Measurements from ENCODE around the gene CBLB.
"Not testable (repeated sequence)": the region's sequence is repeated elsewhere in the genome, so short reads cannot be mapped to it uniquely, and the experiment has no call there.

CBLB gene

DNA sequence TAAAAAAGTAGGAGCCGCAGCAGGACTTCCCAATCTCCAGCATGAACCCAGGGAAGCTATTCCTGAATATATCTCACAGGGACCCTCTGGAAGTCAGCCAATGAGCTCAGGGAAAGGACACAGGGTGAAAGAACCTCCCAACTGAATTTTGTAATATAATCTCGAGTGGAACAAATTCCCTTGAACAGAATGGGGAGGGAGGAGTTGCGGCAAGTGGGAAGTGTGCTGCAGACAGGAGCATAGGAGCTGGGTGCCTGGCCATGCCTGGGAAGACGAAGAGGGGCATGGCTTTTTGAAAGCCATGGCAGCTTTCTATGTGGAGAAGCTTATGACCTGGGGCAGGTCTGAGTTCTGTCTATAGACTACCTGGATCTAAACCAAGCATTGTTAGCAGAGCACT, 98.4 kb downstream of the CBLB start:
- Histone ChIP-seq H3K4me3 (ENCODE audit: low read depth, low read length) (no peak overlapping the region), H3K9me3 (ENCODE audit: control insufficient read depth, insufficient read depth, low read length) (no peaks in the 10 kb centered on the region), H3K27ac (ENCODE audit: low read depth, low read length) (no peak overlapping the region), H3K9ac (ENCODE audit: low read depth, low read length) (no peak overlapping the region), H3K4me1 (ENCODE audit: control insufficient read depth, insufficient read depth, low read length) (0 out of 2 replicates have a peak, but pooled peaks cover 7% of the 10 kb centered on the region), H3K27me3 (ENCODE audit: control insufficient read depth, insufficient read depth, low read length) (no peaks in the 10 kb centered on the region), H3K36me3 (ENCODE audit: control insufficient read depth, insufficient read depth, low read length) (no peaks in the 10 kb centered on the region)

DNA sequence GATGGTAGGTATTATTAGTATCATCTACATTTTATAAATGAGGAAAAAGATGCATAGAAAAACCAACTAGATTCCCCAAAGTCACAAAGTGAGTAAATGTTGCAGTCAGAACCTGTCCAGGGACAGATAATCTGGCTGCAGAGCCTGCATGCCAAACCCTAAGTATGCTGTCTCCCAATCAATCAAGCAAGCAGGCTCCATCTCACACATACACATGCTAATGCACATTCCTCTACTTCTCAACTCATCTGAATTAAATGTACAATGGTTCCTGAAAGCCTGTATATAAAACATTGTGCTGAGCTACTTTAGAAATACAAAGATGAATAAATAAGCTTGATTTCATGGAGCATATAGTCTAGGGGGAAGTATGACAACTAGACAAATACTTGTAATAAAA, 101.0 kb downstream of the CBLB start:
- Histone ChIP-seq H3K9me3 (ENCODE audit: control insufficient read depth, insufficient read depth, low read length) (peaks cover 7% of the 10 kb centered on the region), H3K27me3 (ENCODE audit: control insufficient read depth, insufficient read depth, low read length) (no peaks in the 10 kb centered on the region)

DNA sequence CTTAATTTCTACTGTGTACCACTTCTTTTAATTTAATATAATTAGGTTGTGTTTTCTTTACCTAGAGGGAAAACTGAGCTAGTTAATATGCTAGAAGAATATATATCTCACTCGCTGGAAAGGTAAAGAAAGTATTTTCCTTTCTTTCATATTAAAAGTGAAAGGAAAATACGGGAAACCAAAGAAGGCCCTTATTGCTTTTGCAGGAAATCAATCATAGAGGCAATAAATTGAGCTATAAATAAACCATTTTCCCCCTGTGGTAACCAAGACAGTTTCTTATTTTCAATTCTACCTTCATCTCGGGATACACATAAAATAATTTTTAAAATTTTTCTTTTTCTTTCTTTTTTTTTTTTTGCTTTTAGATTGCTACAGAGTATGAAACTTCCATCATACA, 101.6 kb downstream of the CBLB start:
- H3K9me3 ChIP-seq (ENCODE audit: control insufficient read depth, insufficient read depth, low read length), result peaks cover 13% of the 10 kb centered on the region
- no peaks in the 10 kb centered on the region for H3K27me3 ChIP-seq (ENCODE audit: control insufficient read depth, insufficient read depth, low read length)
- H3K4me1 ChIP-seq (ENCODE audit: control insufficient read depth, insufficient read depth, low read length), result 0 out of 2 replicates have a peak, but pooled peaks cover 7% of the 10 kb centered on the region
- H3K4me3 ChIP-seq (ENCODE audit: low read depth, low read length), result no peak overlapping the region
- H3K9ac ChIP-seq (ENCODE audit: low read depth, low read length), result no peak overlapping the region
- H3K27ac ChIP-seq (ENCODE audit: low read depth, low read length), result no peak overlapping the region
- no peaks in the 10 kb centered on the region; the same call in 1 of the 2 replicates for H3K36me3 ChIP-seq (ENCODE audit: control insufficient read depth, insufficient read depth, low read length)

More for the DNA sequence above, 101.0 kb downstream of the CBLB start:
- no peak overlapping the region for H3K4me3 ChIP-seq (ENCODE audit: low read depth, low read length)
- no peaks in the 10 kb centered on the region; the same call in 1 of the 2 replicates for H3K36me3 ChIP-seq (ENCODE audit: control insufficient read depth, insufficient read depth, low read length)
- H3K9ac ChIP-seq (ENCODE audit: low read depth, low read length), result no peak overlapping the region
- H3K27ac ChIP-seq (ENCODE audit: low read depth, low read length), result no peak overlapping the region
- 0 out of 2 replicates have a peak, but pooled peaks cover 7% of the 10 kb centered on the region for H3K4me1 ChIP-seq (ENCODE audit: control insufficient read depth, insufficient read depth, low read length)

DNA sequence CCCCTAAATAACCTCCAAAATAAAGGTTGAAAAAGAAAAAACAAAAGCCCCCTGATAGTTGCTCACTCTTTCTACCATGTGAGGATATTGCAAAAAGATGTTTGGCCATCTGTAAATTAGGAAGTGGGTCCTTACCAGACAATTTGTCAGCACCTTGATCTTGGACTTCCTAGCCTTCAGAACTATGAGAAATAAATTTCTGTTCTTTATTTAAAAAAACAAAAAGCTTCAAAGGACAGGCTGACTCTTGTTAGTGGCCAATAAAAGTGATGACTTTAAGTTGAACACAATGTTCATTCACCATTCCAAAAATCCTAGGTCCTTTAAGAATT, 103.5 kb downstream of the CBLB start:
- Histone ChIP-seq H3K36me3 (ENCODE audit: control insufficient read depth, insufficient read depth, low read length) (no peaks in the 10 kb centered on the region; the same call in 1 of the 2 replicates), H3K4me1 (ENCODE audit: control insufficient read depth, insufficient read depth, low read length) (0 out of 2 replicates have a peak, but pooled peaks cover 7% of the 10 kb centered on the region), H3K27me3 (ENCODE audit: control insufficient read depth, insufficient read depth, low read length) (no peaks in the 10 kb centered on the region), H3K9ac (ENCODE audit: low read depth, low read length) (no peak overlapping the region), H3K9me3 (ENCODE audit: control insufficient read depth, insufficient read depth, low read length) (peaks cover 22% of the 10 kb centered on the region), H3K4me3 (ENCODE audit: low read depth, low read length) (no peak overlapping the region), H3K27ac (ENCODE audit: low read depth, low read length) (no peak overlapping the region)

DNA sequence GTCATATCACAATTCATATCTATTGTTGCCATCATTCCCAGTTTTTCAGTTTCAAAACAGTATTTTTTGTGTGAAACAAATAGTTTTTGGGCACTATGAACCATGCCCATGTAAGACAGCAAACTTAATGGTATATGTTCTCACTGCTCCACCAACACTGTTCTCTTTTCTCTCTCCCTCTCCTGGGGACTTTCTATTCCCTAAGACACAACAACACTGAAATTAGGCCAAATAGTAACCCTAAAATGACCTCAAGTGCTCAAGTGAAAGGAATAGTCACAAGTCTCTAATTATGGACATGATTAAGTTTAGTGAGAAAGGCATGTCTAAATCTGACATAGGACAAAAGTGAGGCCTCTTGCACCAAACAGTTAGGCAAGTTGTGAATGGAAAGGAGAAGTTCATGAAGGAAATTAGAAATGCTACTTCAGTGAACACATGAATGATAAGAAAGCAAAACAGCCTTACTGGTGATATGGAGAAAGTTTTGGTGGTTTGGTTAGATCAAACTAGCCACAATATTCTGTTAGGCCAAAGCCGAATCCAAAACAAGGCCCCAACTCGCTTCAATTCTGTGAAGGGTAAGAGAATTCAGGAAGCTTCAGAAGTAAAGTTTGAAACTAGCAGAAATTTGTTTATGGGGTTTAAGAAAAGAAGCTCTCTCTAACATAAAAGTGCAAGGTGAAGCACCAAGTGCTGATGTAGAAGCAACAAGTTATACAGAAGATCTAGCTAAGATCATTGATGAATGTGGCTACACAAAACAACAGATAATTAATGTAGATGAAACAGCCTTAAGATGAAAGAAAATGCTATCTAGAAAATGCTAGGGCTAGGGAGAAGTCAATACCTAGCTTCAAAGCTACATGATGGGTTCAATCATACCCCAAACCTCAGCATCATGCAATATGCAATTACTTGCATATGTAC, 104.2 kb downstream of the CBLB start:
- no peaks in the 10 kb centered on the region for H3K27me3 ChIP-seq (ENCODE audit: control insufficient read depth, insufficient read depth, low read length)
- H3K4me1 ChIP-seq (ENCODE audit: control insufficient read depth, insufficient read depth, low read length), result 0 out of 2 replicates have a peak, but pooled peaks cover 7% of the 10 kb centered on the region
- H3K9ac ChIP-seq (ENCODE audit: low read depth, low read length), result no peak overlapping the region
- no peak overlapping the region for H3K4me3 ChIP-seq (ENCODE audit: low read depth, low read length)
- H3K36me3 ChIP-seq (ENCODE audit: control insufficient read depth, insufficient read depth, low read length), result no peaks in the 10 kb centered on the region; the same call in 1 of the 2 replicates
- H3K27ac ChIP-seq (ENCODE audit: low read depth, low read length), result no peak overlapping the region
- peaks cover 23% of the 10 kb centered on the region for H3K9me3 ChIP-seq (ENCODE audit: control insufficient read depth, insufficient read depth, low read length)

DNA sequence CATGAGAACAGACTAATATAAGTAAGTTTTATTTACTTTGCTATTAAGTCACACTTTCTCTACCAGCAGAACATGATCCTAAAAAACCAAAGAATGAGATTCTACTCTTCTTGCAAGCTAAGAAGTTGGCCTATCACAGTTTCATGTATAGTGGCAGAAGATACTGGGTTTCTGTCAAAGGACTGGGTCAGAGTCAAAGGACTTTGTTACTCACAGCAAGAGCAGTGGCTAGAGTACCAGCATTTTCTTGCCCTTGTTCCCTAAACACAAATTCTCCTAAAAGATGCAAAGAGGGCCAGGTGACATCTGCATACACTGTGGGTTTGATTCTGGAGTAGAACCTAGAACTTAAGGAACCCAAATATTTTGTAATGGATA, 105.2 kb downstream of the CBLB start:
- H3K4me1 ChIP-seq (ENCODE audit: control insufficient read depth, insufficient read depth, low read length), result 0 out of 2 replicates have a peak, but pooled peaks cover 7% of the 10 kb centered on the region
- peaks cover 29% of the 10 kb centered on the region for H3K9me3 ChIP-seq (ENCODE audit: control insufficient read depth, insufficient read depth, low read length)
- H3K27me3 ChIP-seq (ENCODE audit: control insufficient read depth, insufficient read depth, low read length), result no peaks in the 10 kb centered on the region
- no peak overlapping the region for H3K27ac ChIP-seq (ENCODE audit: low read depth, low read length)
- H3K9ac ChIP-seq (ENCODE audit: low read depth, low read length), result no peak overlapping the region
- no peak overlapping the region for H3K4me3 ChIP-seq (ENCODE audit: low read depth, low read length)
- H3K36me3 ChIP-seq (ENCODE audit: control insufficient read depth, insufficient read depth, low read length), result peaks cover 9% of the 10 kb centered on the region

DNA sequence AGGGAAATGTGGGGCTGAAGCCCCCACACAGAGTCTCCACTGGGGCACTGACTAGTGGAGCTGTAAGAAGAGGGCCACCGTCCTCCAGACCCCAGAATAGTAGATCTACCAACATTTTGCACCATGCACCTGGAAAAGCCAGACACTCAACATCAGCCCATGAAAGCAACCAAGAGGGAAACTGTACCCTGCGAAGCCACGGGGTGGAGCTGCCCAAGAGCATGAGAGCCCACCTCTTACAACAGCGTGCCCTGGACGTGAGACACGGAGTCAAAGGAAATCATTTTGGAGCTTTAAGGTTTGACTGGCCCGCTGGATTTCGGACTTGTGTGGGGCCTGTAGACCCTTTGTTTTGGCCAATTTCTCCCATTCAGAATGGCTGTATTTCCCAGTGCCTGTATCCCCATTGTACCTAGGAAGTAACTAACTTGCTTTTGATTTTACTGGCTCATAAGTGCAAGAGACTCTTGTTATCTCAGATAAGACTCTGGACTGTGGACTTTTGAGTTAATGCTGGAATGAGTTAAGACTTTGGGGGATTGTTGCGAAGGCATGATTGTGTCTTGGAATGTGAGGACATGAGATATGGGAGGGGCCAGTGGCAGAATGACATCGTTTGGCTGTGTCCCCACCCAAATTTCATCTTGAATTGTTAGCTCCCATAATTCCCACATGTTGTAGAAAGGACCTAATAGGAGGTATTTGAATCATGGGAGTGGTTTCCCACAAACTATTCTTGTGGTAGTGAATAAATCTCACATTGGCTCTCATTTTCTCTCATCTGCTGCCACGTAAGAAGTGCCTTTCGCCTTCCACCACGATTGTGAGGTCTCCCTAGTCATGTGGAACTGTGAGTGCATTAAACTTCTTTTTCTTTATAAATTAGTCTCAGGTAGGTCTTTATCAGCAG, 105.8 kb downstream of the CBLB start:
- Histone ChIP-seq H3K27me3 (ENCODE audit: control insufficient read depth, insufficient read depth, low read length) (no peaks in the 10 kb centered on the region), H3K9ac (ENCODE audit: low read depth, low read length) (no peak overlapping the region), H3K4me3 (ENCODE audit: low read depth, low read length) (no peak overlapping the region), H3K36me3 (ENCODE audit: control insufficient read depth, insufficient read depth, low read length) (peaks cover 11% of the 10 kb centered on the region), H3K27ac (ENCODE audit: low read depth, low read length) (no peak overlapping the region), H3K4me1 (ENCODE audit: control insufficient read depth, insufficient read depth, low read length) (0 out of 2 replicates have a peak, but pooled peaks cover 5% of the 10 kb centered on the region), H3K9me3 (ENCODE audit: control insufficient read depth, insufficient read depth, low read length) (peaks cover 29% of the 10 kb centered on the region)

DNA sequence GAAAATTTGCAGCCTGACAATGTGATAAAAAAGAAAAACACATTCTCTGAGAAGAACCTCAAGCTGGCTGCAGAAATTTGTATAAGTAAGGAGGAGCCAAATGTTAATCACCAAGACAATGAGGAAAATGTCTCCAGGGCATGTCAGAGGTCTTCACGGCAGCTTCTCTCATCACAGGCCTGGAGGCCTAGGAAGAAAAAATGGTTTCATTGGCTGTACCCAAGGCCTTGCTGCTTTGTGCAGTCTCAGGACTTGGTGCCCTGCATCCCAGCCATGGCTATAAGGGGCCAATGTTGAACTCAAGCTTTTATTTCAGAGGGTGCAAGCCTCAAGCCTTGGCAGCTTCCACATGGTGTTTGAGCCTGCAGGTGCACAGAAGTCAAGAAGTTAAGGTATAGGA, 106.6 kb downstream of the CBLB start:
- H3K9ac ChIP-seq (ENCODE audit: low read depth, low read length); H3K4me1 ChIP-seq (ENCODE audit: control insufficient read depth, insufficient read depth, low read length); H3K27ac ChIP-seq (ENCODE audit: low read depth, low read length); H3K4me3 ChIP-seq (ENCODE audit: low read depth, low read length); H3K27me3 ChIP-seq (ENCODE audit: control insufficient read depth, insufficient read depth, low read length): not testable (repeated sequence)
- Histone ChIP-seq H3K9me3 (ENCODE audit: control insufficient read depth, insufficient read depth, low read length) (peaks cover 29% of the 10 kb centered on the region), H3K36me3 (ENCODE audit: control insufficient read depth, insufficient read depth, low read length) (peaks cover 11% of the 10 kb centered on the region)

DNA sequence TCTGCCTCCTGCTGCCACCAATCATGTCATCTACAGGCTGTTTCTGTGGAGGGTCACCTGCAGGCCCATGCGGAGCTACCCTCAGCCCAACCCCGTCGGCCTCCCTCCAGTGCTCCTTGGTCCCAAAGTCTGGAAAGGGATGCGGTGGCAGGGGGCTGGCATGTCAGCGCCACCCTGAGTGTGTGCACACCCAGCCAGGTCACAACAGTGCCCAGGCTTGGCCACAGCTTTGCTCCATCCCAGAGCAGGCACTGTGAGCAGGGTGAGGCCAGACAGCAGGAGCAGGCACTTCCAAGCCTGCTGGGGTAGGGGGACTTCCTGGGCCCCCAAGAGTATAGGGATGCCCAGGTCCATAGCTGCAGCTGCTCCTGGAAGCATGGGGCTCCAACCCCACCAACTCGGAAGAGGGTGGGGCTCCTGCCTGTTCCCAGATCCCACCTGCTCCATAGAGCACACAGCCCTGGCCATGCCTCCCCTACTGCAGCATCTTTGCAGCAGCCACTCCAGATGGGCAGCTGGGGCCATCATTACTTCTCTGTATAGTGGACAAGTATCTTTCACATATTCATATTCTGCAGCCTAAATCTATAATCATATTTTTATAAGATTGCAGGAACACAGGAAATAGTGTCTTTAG, 109.3 kb downstream of the CBLB start:
- no peak overlapping the region for H3K4me3 ChIP-seq (ENCODE audit: low read depth, low read length)
- no peak overlapping the region for H3K27ac ChIP-seq (ENCODE audit: low read depth, low read length)
- peaks cover 1% of the 10 kb centered on the region; the same call in 1 of the 2 replicates for H3K4me1 ChIP-seq (ENCODE audit: control insufficient read depth, insufficient read depth, low read length)
- H3K9me3 ChIP-seq (ENCODE audit: control insufficient read depth, insufficient read depth, low read length), result peaks cover 29% of the 10 kb centered on the region
- no peaks in the 10 kb centered on the region for H3K27me3 ChIP-seq (ENCODE audit: control insufficient read depth, insufficient read depth, low read length)
- H3K36me3 ChIP-seq (ENCODE audit: control insufficient read depth, insufficient read depth, low read length), result peaks cover 11% of the 10 kb centered on the region
- H3K9ac ChIP-seq (ENCODE audit: low read depth, low read length), result no peak overlapping the region

DNA sequence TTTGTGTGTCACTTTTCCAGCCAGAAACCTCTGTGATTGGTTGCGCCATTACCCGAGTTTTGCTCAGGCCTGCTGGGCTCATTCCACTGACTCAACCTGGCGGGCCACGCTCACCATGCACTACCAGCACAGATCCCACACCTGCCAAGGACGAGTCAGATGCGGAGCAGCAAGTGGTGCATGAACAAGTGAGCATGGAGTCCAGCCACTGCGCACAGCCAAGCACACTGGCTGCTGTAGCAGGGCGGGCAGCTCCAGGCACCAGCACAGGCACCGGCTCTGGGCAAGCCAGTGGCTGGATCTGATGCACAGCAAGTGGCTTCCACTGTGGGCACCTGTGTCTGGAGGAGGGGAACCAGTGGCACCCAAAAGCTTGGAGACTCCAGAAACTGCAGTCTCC, 110.4 kb downstream of the CBLB start:
- peaks cover 29% of the 10 kb centered on the region for H3K9me3 ChIP-seq (ENCODE audit: control insufficient read depth, insufficient read depth, low read length)
- H3K27me3 ChIP-seq (ENCODE audit: control insufficient read depth, insufficient read depth, low read length), result no peaks in the 10 kb centered on the region
- H3K9ac ChIP-seq (ENCODE audit: low read depth, low read length), result no peak overlapping the region
- peaks cover 5% of the 10 kb centered on the region; the same call in 1 of the 2 replicates for H3K4me1 ChIP-seq (ENCODE audit: control insufficient read depth, insufficient read depth, low read length)
- no peak overlapping the region for H3K4me3 ChIP-seq (ENCODE audit: low read depth, low read length)
- H3K27ac ChIP-seq (ENCODE audit: low read depth, low read length), result no peak overlapping the region
- H3K36me3 ChIP-seq (ENCODE audit: control insufficient read depth, insufficient read depth, low read length), result peaks cover 11% of the 10 kb centered on the region

Data from HUES48 (cell line).